Measurements from ENCODE around the gene PLEKHM3.

- TF ChIP-seq FOXM1 (IDR thresholded peaks at IDR 0.05; ENCODE audit: borderline replicate concordance, low read depth) = no peak
- TF ChIP-seq TCF12 (IDR thresholded peaks at IDR 0.05; ENCODE audit: low read depth) = no peak
- TF ChIP-seq MAX (IDR thresholded peaks at IDR 0.05) = no peak
- no peak for TF ChIP-seq TAF1 (IDR thresholded peaks at IDR 0.05; ENCODE audit: low read depth)
- no peak for TF ChIP-seq CREB1 (IDR thresholded peaks at IDR 0.05; ENCODE audit: low read depth)
- no peak for TF ChIP-seq EP300 (IDR thresholded peaks at IDR 0.05; ENCODE audit: borderline replicate concordance)
- no peak for TF ChIP-seq CEBPB (IDR thresholded peaks at IDR 0.05)
- no peak for TF ChIP-seq USF1 (IDR thresholded peaks at IDR 0.05)
- TF ChIP-seq RAD21 (IDR thresholded peaks at IDR 0.05; ENCODE audit: low read depth) = no peak
- TF ChIP-seq NFIC (IDR thresholded peaks at IDR 0.05) = no peak
Observed at GRCh38 chr2:207812058-207812725, 213.1 kb downstream of the PLEKHM3 start.
